ENCODE results near the gene C2orf69.

DNA sequence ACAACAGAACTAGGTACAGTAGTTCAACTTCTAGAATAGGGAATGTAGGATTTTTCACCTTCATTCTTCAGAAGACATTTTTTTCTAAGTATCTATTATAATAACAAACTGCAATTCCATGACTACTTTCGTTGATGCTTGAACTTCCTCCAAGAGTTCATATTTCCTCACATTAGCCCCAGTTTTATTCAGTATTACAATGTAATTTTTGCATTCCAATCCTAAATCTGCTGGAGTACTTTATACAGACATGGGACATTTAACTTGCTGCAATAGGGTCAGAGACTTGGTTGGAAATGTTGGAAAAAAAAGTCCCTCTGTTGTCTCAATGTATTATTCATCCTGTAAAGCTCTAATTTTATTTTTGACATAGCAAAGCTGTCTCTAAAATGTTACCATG lies 40.5 kb upstream of the C2orf69 start:
- TF ChIP-seq, protein P1, sequence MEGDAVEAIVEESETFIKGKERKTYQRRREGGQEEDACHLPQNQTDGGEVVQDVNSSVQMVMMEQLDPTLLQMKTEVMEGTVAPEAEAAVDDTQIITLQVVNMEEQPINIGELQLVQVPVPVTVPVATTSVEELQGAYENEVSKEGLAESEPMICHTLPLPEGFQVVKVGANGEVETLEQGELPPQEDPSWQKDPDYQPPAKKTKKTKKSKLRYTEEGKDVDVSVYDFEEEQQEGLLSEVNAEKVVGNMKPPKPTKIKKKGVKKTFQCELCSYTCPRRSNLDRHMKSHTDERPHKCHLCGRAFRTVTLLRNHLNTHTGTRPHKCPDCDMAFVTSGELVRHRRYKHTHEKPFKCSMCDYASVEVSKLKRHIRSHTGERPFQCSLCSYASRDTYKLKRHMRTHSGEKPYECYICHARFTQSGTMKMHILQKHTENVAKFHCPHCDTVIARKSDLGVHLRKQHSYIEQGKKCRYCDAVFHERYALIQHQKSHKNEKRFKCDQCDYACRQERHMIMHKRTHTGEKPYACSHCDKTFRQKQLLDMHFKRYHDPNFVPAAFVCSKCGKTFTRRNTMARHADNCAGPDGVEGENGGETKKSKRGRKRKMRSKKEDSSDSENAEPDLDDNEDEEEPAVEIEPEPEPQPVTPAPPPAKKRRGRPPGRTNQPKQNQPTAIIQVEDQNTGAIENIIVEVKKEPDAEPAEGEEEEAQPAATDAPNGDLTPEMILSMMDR (conservative IDR thresholded peaks at IDR 0.05; ENCODE audit: low read depth, low read length), result no peak
- TF ChIP-seq EZH2 (IDR thresholded peaks at IDR 0.05; ENCODE audit: borderline replicate concordance, low read depth, low read length, poor library complexity, severe bottlenecking), result no peak
